CD14-positive monocyte (primary cell): ENCODE results near the gene KRTAP12-4. TPM values are rescaled to one million over a fixed set of nuclear protein-coding genes. Genes with fewer than 3 reads are reported as not detected.
"Not testable (repeated sequence)": the region's sequence is repeated elsewhere in the genome, so short reads cannot be mapped to it uniquely, and the experiment has no call there.

ENCODE experiments used
- DNase-seq, 3 donors: peaks; one replicate each; pipeline ENCODE4 v3.0.0-alpha.2; 2011 to 2022
- H2AFZ ChIP-seq: 2 replicates; pipeline ENCODE4 v1.6.0; 2012; ENCODE audit warnings: mild to moderate bottlenecking, low read depth, low read length, inconsistent platforms; ENCODE audit not compliant: insufficient read depth, poor library complexity, severe bottlenecking
- H3K27ac ChIP-seq, 2 donors: 1 replicate in 1 of 2; 2 replicates in 1 of 2; pipeline ENCODE4 v1.5.1; 2012 to 2013; ENCODE audit warnings: low read length in 2 of 2, control low read depth in 1 of 2, inconsistent platforms in 1 of 2, low read depth in 1 of 2, mild to moderate bottlenecking in 1 of 2
- H3K27me3 ChIP-seq, 2 donors: one replicate each; pipeline versions ENCODE4 v1.6.0 to v1.6.1; 2011 to 2013; ENCODE audit warnings: low read length in 2 of 2; ENCODE audit not compliant: control insufficient read depth in 2 of 2, insufficient read depth in 2 of 2
- H3K36me3 ChIP-seq, 2 donors: replicated peaks in 1 of 2; 1 replicate in 1 of 2; 2 replicates in 1 of 2; pipeline versions ENCODE4 v1.5.1 to v1.6.1; 2012 to 2013; ENCODE audit warnings: low read length in 2 of 2, control low read depth in 1 of 2, inconsistent platforms in 1 of 2, mild to moderate bottlenecking in 1 of 2; ENCODE audit not compliant: insufficient read depth in 2 of 2, control insufficient read depth in 1 of 2
- H3K4me1 ChIP-seq, 2 donors: 1 replicate in 1 of 2; 2 replicates in 1 of 2; pipeline versions ENCODE4 v1.5.1 to v1.6.1; 2012 to 2013; ENCODE audit warnings: low read length in 2 of 2, control low read depth in 1 of 2, inconsistent platforms in 1 of 2, mild to moderate bottlenecking in 1 of 2, moderate library complexity in 1 of 2; ENCODE audit not compliant: insufficient read depth in 2 of 2, control insufficient read depth in 1 of 2
- H3K4me2 ChIP-seq: replicated peaks from 2 replicates; pipeline ENCODE3; 2012; ENCODE audit warnings: low read length, moderate library complexity, mild to moderate bottlenecking; ENCODE audit not compliant: poor library complexity, severe bottlenecking; ENCODE audit errors: extremely low read depth
- H3K4me3 ChIP-seq, 3 experiments: fragments of 200-600 bp in 1 of 3; sonication (generic) in 1 of 3; replicated peaks in 1 of 3; 1 replicate in 2 of 3; 2 replicates in 1 of 3; pipeline ENCODE4 v1.5.1; 2011 to 2013; ENCODE audit warnings: low read length in 3 of 3, mild to moderate bottlenecking in 3 of 3, control low read depth in 2 of 3, low read depth in 2 of 3, inconsistent platforms in 1 of 3, moderate library complexity in 1 of 3
- H3K79me2 ChIP-seq: 2 replicates; pipeline ENCODE4 v1.6.0; 2012; ENCODE audit warnings: mild to moderate bottlenecking, control low read depth, inconsistent platforms, low read length, moderate library complexity; ENCODE audit not compliant: insufficient read depth
- H3K9ac ChIP-seq: 2 replicates; pipeline ENCODE4 v1.6.0; 2017; ENCODE audit warnings: low read length, mild to moderate bottlenecking; ENCODE audit not compliant: insufficient read depth, poor library complexity, severe bottlenecking
- H3K9me3 ChIP-seq, 2 donors: replicated peaks in 1 of 2; 1 replicate in 1 of 2; 2 replicates in 1 of 2; pipeline versions ENCODE4 v1.5.1 to v1.6.1; 2012 to 2013; ENCODE audit warnings: low read length in 2 of 2, control low read depth in 1 of 2; ENCODE audit not compliant: control insufficient read depth in 1 of 2, insufficient read depth in 1 of 2
- H4K20me1 ChIP-seq: 2 replicates; pipeline ENCODE4 v1.6.0; 2012; ENCODE audit warnings: mild to moderate bottlenecking, low read length, control low read depth, moderate library complexity; ENCODE audit not compliant: insufficient read depth
- H3K27ac Mint-ChIP-seq, 7 donors: one replicate each; pipeline ENCODE4 v1.8.0; 2020; ENCODE audit warnings: mild to moderate bottlenecking in 7 of 7, mixed read lengths in 7 of 7, moderate library complexity in 6 of 7, inconsistent platforms in 2 of 7
- H3K27me3 Mint-ChIP-seq, 3 donors: one replicate each; pipeline ENCODE4 v1.8.0; 2021 to 2022; ENCODE audit warnings: low read depth in 3 of 3, mild to moderate bottlenecking in 3 of 3, mixed read lengths in 3 of 3, moderate library complexity in 3 of 3, inconsistent platforms in 1 of 3
- H3K36me3 Mint-ChIP-seq, 2 donors: one replicate each; pipeline ENCODE4 v1.8.0; 2020; ENCODE audit warnings: mixed read lengths in 2 of 2, inconsistent platforms in 1 of 2, mild to moderate bottlenecking in 1 of 2
- H3K4me1 Mint-ChIP-seq: one replicate; pipeline ENCODE4 v1.8.0; 2020; ENCODE audit warnings: mild to moderate bottlenecking, mixed read lengths
- H3K4me3 Mint-ChIP-seq, 2 donors: one replicate each; pipeline ENCODE4 v1.8.0; 2020; ENCODE audit warnings: mild to moderate bottlenecking in 2 of 2, mixed read lengths in 2 of 2, moderate library complexity in 1 of 2
- H3K9me3 Mint-ChIP-seq, 7 donors: one replicate each; pipeline ENCODE4 v1.8.0; 2020 to 2022; ENCODE audit warnings: mixed read lengths in 7 of 7, mild to moderate bottlenecking in 6 of 7, moderate library complexity in 6 of 7, inconsistent platforms in 2 of 7
- CTCF ChIP-seq: fragments of 200-600 bp; IDR thresholded peaks from one replicate; pipeline ENCODE4 v1.8.0; 2022; ENCODE audit warnings: antibody characterized with exemption, mild to moderate bottlenecking
- WGBS: methylation state at CpG from one replicate; pipeline ENCODE4 v1.1.5; 2013; ENCODE audit warnings: missing lambda C conversion rate; ENCODE audit not compliant: insufficient coverage; 5-methylcytosine and 5-hydroxymethylcytosine counted together
- intact Hi-C, 2 donors: fragments of 100-400 bp; cut with micrococcal nuclease; formaldehyde crosslinking; loops; one replicate each; pipeline versions ENCODE4 v1.15.0 to v1.15.1; 2023
- polyA plus RNA-seq, 3 donors: library from polyadenylated mRNA; depleted of rRNA in 1 of 3; unstranded in 2 of 3; stranded (reverse) in 1 of 3; fragments of 300-500 nt in 2 of 3; fragments of >200 nt in 1 of 3; fragmentation: Illumina TruSeq in 2 of 3; gene quantifications; 1 replicate in 2 of 3; 2 replicates in 1 of 3; pipeline ENCODE4 v1.2.3, GENCODE V29; 2012 to 2021

KRTAP12-4 gene
- polyA plus RNA-seq, 3 donors, result not detected

- H3K4me3 ChIP-seq, H3K4me3 Mint-ChIP-seq, H3K27ac Mint-ChIP-seq, H3K4me2 ChIP-seq, H3K36me3 ChIP-seq, H3K36me3 Mint-ChIP-seq, H3K9ac ChIP-seq, H4K20me1 ChIP-seq, H3K4me1 ChIP-seq, H3K27ac ChIP-seq, intact Hi-C loops, DNase-seq, H3K79me2 ChIP-seq, H3K4me1 Mint-ChIP-seq, H3K27me3 ChIP-seq, H2AFZ ChIP-seq: not testable (repeated sequence)
- 87% methylated on average over 3 of the region's 12 CpGs for WGBS
- peaks cover 8 to 25% of the 10 kb centered on the region in 2 donors for H3K9me3 ChIP-seq
- H3K27me3 Mint-ChIP-seq, result peaks cover 4 to 11% (median 11%) of the 10 kb centered on the region in 3 donors
- H3K9me3 Mint-ChIP-seq, result peaks cover 7 to 27% (median 20%) of the 10 kb centered on the region in 7 donors
Measured at GRCh38 chr21:44637851-44638348, 16.6 kb downstream of the KRTAP12-4 start.

GRCh38 chr21:44637018-44637850 lies 17.2 kb downstream of the KRTAP12-4 start, which contains the start of gene KRTAP10-10:
Gene KRTAP10-10, plus strand, starts transcription at chr21:44637356. Its CDS starts 62 bp downstream, at chr21:44637418.
- Histone ChIP-seq H3K4me1 (no peaks in the 10 kb centered on the region), H3K36me3 (no peaks in the 10 kb centered on the region), H3K4me3 (no peak within 1 kb of the TSS), H3K79me2 (no peaks in the 10 kb centered on the region), H3K9ac (no peak within 1 kb of the TSS), H3K9me3 (peaks cover 11 to 29% of the 10 kb centered on the region in 2 donors), H3K27ac (no peak within 1 kb of the TSS), H3K27me3 (no peaks in the 10 kb centered on the region), H3K4me2 (no peak within 1 kb of the TSS), H2AFZ (no peak within 1 kb of the TSS), H4K20me1 (no peaks in the 10 kb centered on the region)
- H3K4me3 Mint-ChIP-seq, result no peak within 1 kb of the TSS
- peaks cover 7 to 28% (median 24%) of the 10 kb centered on the region in 7 donors for H3K9me3 Mint-ChIP-seq
- H3K27ac Mint-ChIP-seq, result no peak within 1 kb of the TSS
- intact Hi-C loops, result no loop called here
- no peak for TF ChIP-seq CTCF
- WGBS, result 78% methylated on average over 16 of the region's 21 CpGs
- no peaks in the 10 kb centered on the region for H3K4me1 Mint-ChIP-seq
- H3K36me3 Mint-ChIP-seq, result no peaks in the 10 kb centered on the region
- H3K27me3 Mint-ChIP-seq, result peaks cover 4 to 14% (median 11%) of the 10 kb centered on the region in 3 donors
- no peak for DNase-seq
